ENCODE data around the gene SYNGR2. TPM values are rescaled to one million over a fixed set of nuclear protein-coding genes. Genes with fewer than 3 reads are reported as not detected.

Gene SYNGR2
- total and polyA plus RNA-seq, 2 donors (not counting 1 experiment from before 2014, with no cell fraction given): 15.5 to 23.8 TPM

GRCh38 chr17:78204387-78205123 lies 36.2 kb downstream of the SYNGR2 start:
- Histone ChIP-seq H3K4me2 (ENCODE audit: extremely low read depth, insufficient read depth, low read length) (no peak overlapping the region), H3K4me1 (ENCODE audit: control insufficient read depth, extremely low read depth, insufficient read depth, low read length) (no peaks in the 10 kb centered on the region), H3K27ac (ENCODE audit: insufficient read depth, low read length) (no peak overlapping the region), H2AFZ (ENCODE audit: low read length) (no peak overlapping the region), H3K4me3 (replicated peaks in 1 of 4; ENCODE audit: control extremely low read depth in 1 of 4, insufficient read depth in 1 of 4, low read depth in 3 of 4, low read length in 4 of 4) (no peak overlapping the region), H3K9me3 (ENCODE audit: control insufficient read depth, insufficient read depth, low read depth, low read length) (no peaks in the 10 kb centered on the region), H3K27me3 (ENCODE audit: control insufficient read depth, insufficient read depth, low read length) (no peaks in the 10 kb centered on the region), H3K79me2 (ENCODE audit: control insufficient read depth, insufficient read depth, low read length) (no peaks in the 10 kb centered on the region), H3K9ac (ENCODE audit: insufficient read depth, low read length) (no peak overlapping the region), H3K36me3 (ENCODE audit: control insufficient read depth, insufficient read depth, low read length) (no peaks in the 10 kb centered on the region), H4K20me1 (ENCODE audit: control insufficient read depth, extremely low read depth, insufficient read depth, low read length) (no peaks in the 10 kb centered on the region)
- TF ChIP-seq EZH2 (IDR thresholded peaks at IDR 0.05; ENCODE audit: low read length, missing control alignments): no peak
- TF ChIP-seq, protein P1, sequence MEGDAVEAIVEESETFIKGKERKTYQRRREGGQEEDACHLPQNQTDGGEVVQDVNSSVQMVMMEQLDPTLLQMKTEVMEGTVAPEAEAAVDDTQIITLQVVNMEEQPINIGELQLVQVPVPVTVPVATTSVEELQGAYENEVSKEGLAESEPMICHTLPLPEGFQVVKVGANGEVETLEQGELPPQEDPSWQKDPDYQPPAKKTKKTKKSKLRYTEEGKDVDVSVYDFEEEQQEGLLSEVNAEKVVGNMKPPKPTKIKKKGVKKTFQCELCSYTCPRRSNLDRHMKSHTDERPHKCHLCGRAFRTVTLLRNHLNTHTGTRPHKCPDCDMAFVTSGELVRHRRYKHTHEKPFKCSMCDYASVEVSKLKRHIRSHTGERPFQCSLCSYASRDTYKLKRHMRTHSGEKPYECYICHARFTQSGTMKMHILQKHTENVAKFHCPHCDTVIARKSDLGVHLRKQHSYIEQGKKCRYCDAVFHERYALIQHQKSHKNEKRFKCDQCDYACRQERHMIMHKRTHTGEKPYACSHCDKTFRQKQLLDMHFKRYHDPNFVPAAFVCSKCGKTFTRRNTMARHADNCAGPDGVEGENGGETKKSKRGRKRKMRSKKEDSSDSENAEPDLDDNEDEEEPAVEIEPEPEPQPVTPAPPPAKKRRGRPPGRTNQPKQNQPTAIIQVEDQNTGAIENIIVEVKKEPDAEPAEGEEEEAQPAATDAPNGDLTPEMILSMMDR (conservative IDR thresholded peaks at IDR 0.05 in 1 of 2, IDR thresholded peaks at IDR 0.05 in 1 of 2; ENCODE audit: low read depth in 1 of 2, low read length in 2 of 2): no peak
- DNase-seq (ENCODE audit: low read depth in 2 of 2): no peak

- Histone ChIP-seq H3K4me3 (replicated peaks in 1 of 4; ENCODE audit: control extremely low read depth in 1 of 4, insufficient read depth in 1 of 4, low read depth in 3 of 4, low read length in 4 of 4) (no peak overlapping the region), H3K9me3 (ENCODE audit: control insufficient read depth, insufficient read depth, low read depth, low read length) (no peaks in the 10 kb centered on the region), H3K4me1 (ENCODE audit: control insufficient read depth, extremely low read depth, insufficient read depth, low read length) (no peaks in the 10 kb centered on the region), H4K20me1 (ENCODE audit: control insufficient read depth, extremely low read depth, insufficient read depth, low read length) (no peaks in the 10 kb centered on the region), H2AFZ (ENCODE audit: low read length) (no peak overlapping the region), H3K4me2 (ENCODE audit: extremely low read depth, insufficient read depth, low read length) (no peak overlapping the region), H3K79me2 (ENCODE audit: control insufficient read depth, insufficient read depth, low read length) (no peaks in the 10 kb centered on the region), H3K9ac (ENCODE audit: insufficient read depth, low read length) (no peak overlapping the region), H3K27ac (ENCODE audit: insufficient read depth, low read length) (no peak overlapping the region), H3K36me3 (ENCODE audit: control insufficient read depth, insufficient read depth, low read length) (no peaks in the 10 kb centered on the region), H3K27me3 (ENCODE audit: control insufficient read depth, insufficient read depth, low read length) (no peaks in the 10 kb centered on the region)
- no peak for DNase-seq (ENCODE audit: low read depth in 2 of 2)
- TF ChIP-seq, protein P1 (conservative IDR thresholded peaks at IDR 0.05 in 1 of 2, IDR thresholded peaks at IDR 0.05 in 1 of 2; ENCODE audit: low read depth in 1 of 2, low read length in 2 of 2): no peak
- no peak for TF ChIP-seq EZH2 (IDR thresholded peaks at IDR 0.05; ENCODE audit: low read length, missing control alignments)
Observed at GRCh38 chr17:78205124-78205775, 36.9 kb downstream of the SYNGR2 start.

- Histone ChIP-seq H3K27ac (ENCODE audit: insufficient read depth, low read length) (no peak overlapping the region), H3K4me3 (replicated peaks in 1 of 4; ENCODE audit: control extremely low read depth in 1 of 4, insufficient read depth in 1 of 4, low read depth in 3 of 4, low read length in 4 of 4) (no peak overlapping the region), H2AFZ (ENCODE audit: low read length) (no peak overlapping the region), H3K9me3 (ENCODE audit: control insufficient read depth, insufficient read depth, low read depth, low read length) (no peaks in the 10 kb centered on the region), H4K20me1 (ENCODE audit: control insufficient read depth, extremely low read depth, insufficient read depth, low read length) (no peaks in the 10 kb centered on the region), H3K36me3 (ENCODE audit: control insufficient read depth, insufficient read depth, low read length) (no peaks in the 10 kb centered on the region), H3K79me2 (ENCODE audit: control insufficient read depth, insufficient read depth, low read length) (no peaks in the 10 kb centered on the region), H3K4me1 (ENCODE audit: control insufficient read depth, extremely low read depth, insufficient read depth, low read length) (no peaks in the 10 kb centered on the region), H3K27me3 (ENCODE audit: control insufficient read depth, insufficient read depth, low read length) (no peaks in the 10 kb centered on the region), H3K4me2 (ENCODE audit: extremely low read depth, insufficient read depth, low read length) (no peak overlapping the region), H3K9ac (ENCODE audit: insufficient read depth, low read length) (no peak overlapping the region)
- no peak for TF ChIP-seq EZH2 (IDR thresholded peaks at IDR 0.05; ENCODE audit: low read length, missing control alignments)
- TF ChIP-seq, protein P1 (conservative IDR thresholded peaks at IDR 0.05 in 1 of 2, IDR thresholded peaks at IDR 0.05 in 1 of 2; ENCODE audit: low read depth in 1 of 2, low read length in 2 of 2): no peak
- DNase-seq (ENCODE audit: low read depth in 2 of 2): no peak
Observed at GRCh38 chr17:78206298-78206697, 37.9 kb downstream of the SYNGR2 start.
